ENCODE results near the gene ZFYVE28. TPM values are rescaled to one million over a fixed set of nuclear protein-coding genes. Genes with fewer than 3 reads are reported as not detected.

Gene ZFYVE28
- total RNA-seq, 1 donor from 2014 or later = 6.3 TPM

- DNase-seq (ENCODE audit: low spot score) = peak; percentile 56
Measured at GRCh38 chr4:2261110-2261852, 157.2 kb downstream of the ZFYVE28 start.

GRCh38 chr4:2260344-2261109, 157.9 kb downstream of the ZFYVE28 start:
- DNase-seq (ENCODE audit: low spot score) = no peak

- DNase-seq (ENCODE audit: low spot score) = no peak
Measured at GRCh38 chr4:2259541-2260343, 158.7 kb downstream of the ZFYVE28 start.

GRCh38 chr4:2259036-2259540, 159.4 kb downstream of the ZFYVE28 start:
- DNase-seq (ENCODE audit: low spot score) = no peak

GRCh38 chr4:2258091-2259035, 160.1 kb downstream of the ZFYVE28 start:
- no peak for DNase-seq (ENCODE audit: low spot score)

GRCh38 chr4:2257361-2258081, 160.9 kb downstream of the ZFYVE28 start:
- DNase-seq (ENCODE audit: low spot score) = no peak

GRCh38 chr4:2256781-2257191, 161.7 kb downstream of the ZFYVE28 start:
- DNase-seq (ENCODE audit: low spot score) = no peak

GRCh38 chr4:2256156-2256731, 162.2 kb downstream of the ZFYVE28 start:
- DNase-seq (ENCODE audit: low spot score) = no peak

GRCh38 chr4:2255501-2256155, 162.8 kb downstream of the ZFYVE28 start:
- DNase-seq (ENCODE audit: low spot score) = no peak

- no peak for DNase-seq (ENCODE audit: low spot score)
Measured at GRCh38 chr4:2254665-2255500, 163.6 kb downstream of the ZFYVE28 start.

GRCh38 chr4:2253160-2254084, 165.0 kb downstream of the ZFYVE28 start:
- no peak for DNase-seq (ENCODE audit: low spot score)

GRCh38 chr4:2252530-2253091, 165.8 kb downstream of the ZFYVE28 start:
- no peak for DNase-seq (ENCODE audit: low spot score)

GRCh38 chr4:2251795-2252529, 166.5 kb downstream of the ZFYVE28 start:
- no peak for DNase-seq (ENCODE audit: low spot score)

- DNase-seq (ENCODE audit: low spot score) = no peak
Measured at GRCh38 chr4:2251073-2251794, 167.2 kb downstream of the ZFYVE28 start.

GRCh38 chr4:2250357-2251072, 167.9 kb downstream of the ZFYVE28 start:
- DNase-seq (ENCODE audit: low spot score) = no peak
